OCI-LY7 (cell line): Measurements from ENCODE around the gene SDR39U1. TPM values are rescaled to one million over a fixed set of nuclear protein-coding genes. Genes with fewer than 3 reads are reported as not detected.

Source experiments
- BruUV-seq: library from RNA; stranded (reverse); fragments of 400-500 nt; replicated peaks from 2 replicates; lab custom pipeline; 2021; lab: Mats Ljungman, UMichigan
- CTCF ChIA-PET: fragments of 300-600 bp; sonication (Branson Sonifier 250); formaldehyde crosslinking; loops from one replicate; lab custom pipeline; 2022; ENCODE audit warnings: antibody characterized with exemption; ENCODE audit not compliant: unreplicated experiment; lab: Charles Lee
- POLR2A ChIA-PET: fragments of 300-600 bp; sonication (Branson Sonifier 250); formaldehyde crosslinking; loops from one replicate; lab custom pipeline; 2022; ENCODE audit warnings: antibody characterized with exemption; lab: Charles Lee
- DNase-seq: peaks from one replicate; pipeline ENCODE4 v3.0.0-alpha.2; 2015; ENCODE audit warnings: low spot score
- H2AFZ ChIP-seq: fragments of 200-600 bp; sonication (generic), shearing (Covaris generic); 2 replicates; pipeline ENCODE4 v1.6.1; 2014; ENCODE audit warnings: mild to moderate bottlenecking, antibody characterized with exemption, low read length, moderate library complexity
- H3K27ac ChIP-seq: fragments of 200-600 bp; sonication (generic); 2 replicates; pipeline ENCODE4 v1.5.1; 2014; ENCODE audit warnings: mixed run types, low read depth, mild to moderate bottlenecking, moderate library complexity, low read length, inconsistent platforms; ENCODE audit not compliant: poor library complexity, severe bottlenecking
- H3K36me3 ChIP-seq: fragments of 200-600 bp; sonication (generic); 2 replicates; pipeline ENCODE4 v1.6.1; 2014; ENCODE audit warnings: mild to moderate bottlenecking, antibody characterized with exemption, low read length, moderate library complexity, mixed read lengths; ENCODE audit not compliant: insufficient read depth
- H3K4me1 ChIP-seq: fragments of 200-600 bp; sonication (generic); 2 replicates; pipeline ENCODE4 v1.5.1; 2014; ENCODE audit warnings: mild to moderate bottlenecking, low read length; ENCODE audit not compliant: insufficient read depth, poor library complexity, severe bottlenecking
- H3K4me2 ChIP-seq: fragments of 200-600 bp; sonication (generic); 2 replicates; pipeline ENCODE4 v1.6.1; 2014; ENCODE audit warnings: mild to moderate bottlenecking, low read length
- H3K4me3 ChIP-seq: fragments of 200-600 bp; sonication (generic); 2 replicates; pipeline ENCODE4 v1.5.1; 2014; ENCODE audit warnings: mild to moderate bottlenecking, low read depth, low read length; ENCODE audit not compliant: poor library complexity, severe bottlenecking
- H3K79me2 ChIP-seq: fragments of 200-600 bp; sonication (generic); 2 replicates; pipeline ENCODE4 v1.6.1; 2016; ENCODE audit warnings: low read depth, mild to moderate bottlenecking, low read length, moderate library complexity, mixed read lengths; ENCODE audit not compliant: insufficient read depth
- H3K9me2 ChIP-seq: fragments of 200-600 bp; sonication (generic); 2 replicates; pipeline ENCODE4 v1.6.1; 2016; ENCODE audit warnings: mild to moderate bottlenecking, low read length, mixed read lengths; ENCODE audit not compliant: insufficient read depth
- H3K9me3 ChIP-seq: fragments of 200-600 bp; sonication (generic); 2 replicates; pipeline ENCODE4 v1.6.1; 2014; ENCODE audit warnings: mild to moderate bottlenecking, mixed run types, low read length, mixed read lengths
- H4K20me1 ChIP-seq: fragments of 200-600 bp; sonication (generic); 2 replicates; pipeline ENCODE4 v1.6.1; 2014; ENCODE audit warnings: mild to moderate bottlenecking, antibody characterized with exemption, low read length, moderate library complexity, mixed read lengths; ENCODE audit not compliant: insufficient read depth
- CTCF ChIP-seq: fragments of 200-600 bp; sonication (generic); conservative IDR thresholded peaks from 2 replicates; pipeline ENCODE4 v1.5.1; 2014; ENCODE audit warnings: mild to moderate bottlenecking, antibody characterized with exemption, low read length, moderate library complexity, mixed read lengths
- EZH2phosphoT487 ChIP-seq: fragments of 200-600 bp; sonication (generic); IDR thresholded peaks from 2 replicates; pipeline ENCODE4 v1.6.1; 2018; ENCODE audit warnings: low read depth, borderline replicate concordance, mild to moderate bottlenecking, mixed run types, antibody characterized with exemption, low read length, moderate library complexity, mixed read lengths
- intact Hi-C: fragments of 100-400 bp; cut with micrococcal nuclease; formaldehyde crosslinking; loops from one replicate; pipeline ENCODE4 v1.10.0; 2022; ENCODE audit not compliant: unreplicated experiment
- total RNA-seq, 2 experiments: library from RNA; depleted of rRNA in 1 of 2; stranded (reverse); fragments of >200 nt in 1 of 2; shearing (Covaris generic) in 1 of 2; gene quantifications; 2 replicates each; pipeline ENCODE4 v1.2.3, GENCODE V29; 2014 to 2022

SDR39U1 gene
- total RNA-seq, 2 experiments from 2014 or later: 51.4 to 103 TPM

- no peak overlapping the region for H2AFZ ChIP-seq
- H3K4me1 ChIP-seq: peaks cover 48% of the 10 kb centered on the region
- H4K20me1 ChIP-seq: no peaks in the 10 kb centered on the region
- H3K4me2 ChIP-seq: peak overlapping the region; percentile 63
- H3K36me3 ChIP-seq: peaks cover 57% of the 10 kb centered on the region
- peak overlapping the region; percentile 80 for H3K27ac ChIP-seq
- H3K9me2 ChIP-seq: no peaks in the 10 kb centered on the region
- no peak overlapping the region for H3K4me3 ChIP-seq
- CTCF ChIA-PET: interaction anchor here (2.2 kb wide), 1 partner anchor 105 kb away, joined by 16 read pairs; no protein-coding TSS in a partner anchor
- H3K79me2 ChIP-seq: peaks cover 18% of the 10 kb centered on the region; the same call in 1 of the 2 replicates
- no peak for DNase-seq
- TF ChIP-seq EZH2phosphoT487 (no peak), CTCF (no peak)
- no TSS peak for BruUV-seq
- intact Hi-C loops: no loop called here
- POLR2A ChIA-PET: interaction anchor here (0.6 to 1.5 kb wide), 3 partner anchors 9 to 93 kb away, joined by 3 to 4 read pairs (median 4); partner anchors contain the start of genes CBLN3 and KHNYN
- no peaks in the 10 kb centered on the region for H3K9me3 ChIP-seq
Observed at GRCh38 chr14:24438223-24439097, 4.1 kb downstream of the SDR39U1 start.

- no peak for DNase-seq
- Histone ChIP-seq H3K4me3 (peak overlapping the region; percentile 37), H3K4me1 (peaks cover 48% of the 10 kb centered on the region), H3K4me2 (peak overlapping the region; percentile 63), H3K9me2 (no peaks in the 10 kb centered on the region), H3K36me3 (peaks cover 65% of the 10 kb centered on the region), H3K79me2 (peaks cover 13% of the 10 kb centered on the region; the same call in 1 of the 2 replicates), H3K9me3 (no peaks in the 10 kb centered on the region), H2AFZ (no peak overlapping the region), H4K20me1 (no peaks in the 10 kb centered on the region), H3K27ac (peak overlapping the region; percentile 80)
- TF ChIP-seq EZH2phosphoT487 (no peak), CTCF (no peak)
- intact Hi-C loops: no loop called here
- no TSS peak for BruUV-seq
- ChIA-PET POLR2A (interaction anchor here (0.7 to 1.5 kb wide), 4 partner anchors 8 to 104 kb away, joined by 3 to 4 read pairs (median 4); partner anchors contain the start of genes CBLN3 and KHNYN), CTCF (interaction anchor here (2.2 to 3.0 kb wide), 2 partner anchors 76 to 105 kb away, joined by 14 to 16 read pairs; no protein-coding TSS in a partner anchor)
Observed at GRCh38 chr14:24437736-24438067, 4.9 kb downstream of the SDR39U1 start.
